ENCODE data around the gene NPW.

The NPW gene

GRCh38 chr16:2066139-2066538 lies 46.6 kb downstream of the NPW start:
- Histone ChIP-seq H3K9me3 (ENCODE audit: insufficient read depth, low read length) (no peaks in the 10 kb centered on the region), H4K20me1 (ENCODE audit: insufficient read depth, low read length) (no peaks in the 10 kb centered on the region), H2AFZ (ENCODE audit: low read depth, low read length) (no peak overlapping the region), H3K36me3 (replicated peaks; ENCODE audit: low read depth, low read length) (peaks cover 11% of the 10 kb centered on the region), H3K4me1 (ENCODE audit: low read length) (no peaks in the 10 kb centered on the region), H3K27ac (ENCODE audit: low read length) (no peak overlapping the region), H3K4me2 (ENCODE audit: low read length) (no peak overlapping the region), H3K27me3 (ENCODE audit: low read depth, low read length) (no peaks in the 10 kb centered on the region), H3K4me3 (ENCODE audit: low read length) (no peak overlapping the region), H3K79me2 (ENCODE audit: low read length) (no peaks in the 10 kb centered on the region), H3K9ac (ENCODE audit: low read length) (no peak overlapping the region)
- no peak for TF ChIP-seq EZH2phosphoT487 (IDR thresholded peaks at IDR 0.05; ENCODE audit: low read depth)
